ENCODE results near the gene SLC36A2.
"Not testable (repeated sequence)": the region's sequence is repeated elsewhere in the genome, so short reads cannot be mapped to it uniquely, and the experiment has no call there.

The SLC36A2 gene

GRCh38 chr5:151312756-151313324 lies 34.5 kb downstream of the SLC36A2 start:
- Mint-ChIP-seq H3K27me3 (ENCODE audit: low read depth) (peaks cover 23% of the 10 kb centered on the region), H3K9me3 (peaks cover 11% of the 10 kb centered on the region), H3K36me3 (ENCODE audit: low read depth) (no peaks in the 10 kb centered on the region), H3K4me3 (no peak overlapping the region), H3K4me1 (ENCODE audit: low read depth) (no peaks in the 10 kb centered on the region), H3K27ac (no peak overlapping the region)

- H3K36me3 Mint-ChIP-seq (ENCODE audit: low read depth) = no peaks in the 10 kb centered on the region
- H3K27me3 Mint-ChIP-seq (ENCODE audit: low read depth) = peaks cover 31% of the 10 kb centered on the region
- no peak overlapping the region for H3K27ac Mint-ChIP-seq
- H3K4me3 Mint-ChIP-seq = no peak overlapping the region
- peaks cover 11% of the 10 kb centered on the region for H3K9me3 Mint-ChIP-seq
- no peaks in the 10 kb centered on the region for H3K4me1 Mint-ChIP-seq (ENCODE audit: low read depth)
These were observed 36.4 kb downstream of the SLC36A2 start for GRCh38 chr5:151310932-151311331.

DNA sequence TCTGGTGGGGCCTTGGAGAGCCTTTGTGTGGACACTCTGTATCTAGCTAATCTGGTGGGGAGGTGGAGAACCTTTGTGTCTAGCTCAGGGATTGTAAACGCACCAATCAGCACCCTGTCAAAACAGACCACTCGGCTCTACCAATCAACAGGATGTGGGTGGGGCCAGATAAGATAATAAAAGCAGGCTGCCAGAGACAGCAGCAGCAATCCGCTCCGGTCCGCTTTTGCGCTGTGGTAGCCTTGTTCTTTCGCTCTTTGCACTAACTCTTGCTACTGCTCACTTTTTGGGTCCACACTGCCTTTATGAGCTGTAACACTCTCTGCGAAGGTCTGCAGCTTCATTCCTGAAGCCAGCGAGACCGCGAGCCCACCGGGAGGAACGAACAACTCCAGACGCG lies 37.5 kb downstream of the SLC36A2 start:
- Mint-ChIP-seq H3K27me3 (ENCODE audit: low read depth) (peaks cover 35% of the 10 kb centered on the region), H3K9me3 (peaks cover 11% of the 10 kb centered on the region)
- not testable (repeated sequence) for H3K4me3 Mint-ChIP-seq; H3K4me1 Mint-ChIP-seq (ENCODE audit: low read depth); H3K36me3 Mint-ChIP-seq (ENCODE audit: low read depth); H3K27ac Mint-ChIP-seq

DNA sequence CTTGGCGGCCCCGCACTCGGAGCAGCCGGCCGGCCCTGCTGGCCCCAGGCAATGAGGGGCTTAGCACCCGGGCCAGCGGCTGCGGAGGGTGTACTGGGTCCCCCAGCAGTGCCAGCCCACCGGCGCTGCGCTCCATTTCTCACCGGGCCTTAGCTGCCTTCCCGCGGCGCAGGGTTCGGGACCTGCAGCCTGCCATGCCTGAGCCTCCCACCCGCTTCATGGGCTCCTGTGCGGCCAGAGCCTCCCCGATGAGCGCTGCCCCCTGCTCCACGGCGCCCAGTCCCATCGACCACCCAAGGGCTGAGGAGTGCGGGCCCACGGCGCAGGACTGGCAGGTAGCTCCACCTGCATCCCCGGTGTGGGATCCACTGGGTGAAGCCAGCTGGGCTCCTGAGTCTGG lies 38.1 kb downstream of the SLC36A2 start:
- Mint-ChIP-seq H3K9me3 (peaks cover 11% of the 10 kb centered on the region), H3K27me3 (ENCODE audit: low read depth) (peaks cover 34% of the 10 kb centered on the region)
- not testable (repeated sequence) for H3K4me1 Mint-ChIP-seq (ENCODE audit: low read depth); H3K27ac Mint-ChIP-seq; H3K36me3 Mint-ChIP-seq (ENCODE audit: low read depth); H3K4me3 Mint-ChIP-seq

- no peaks in the 10 kb centered on the region for H3K36me3 Mint-ChIP-seq (ENCODE audit: low read depth)
- H3K4me1 Mint-ChIP-seq (ENCODE audit: low read depth) = no peaks in the 10 kb centered on the region
- H3K4me3 Mint-ChIP-seq = no peak within 1 kb of the TSS
- no peaks in the 10 kb centered on the region for H3K9me3 Mint-ChIP-seq
- H3K27me3 Mint-ChIP-seq (ENCODE audit: low read depth) = peaks cover 45% of the 10 kb centered on the region
- no peak within 1 kb of the TSS for H3K27ac Mint-ChIP-seq
These were observed 43.7 kb downstream of the SLC36A2 start, which contains the start of gene SLC36A3 for GRCh38 chr5:151303666-151304065. Gene SLC36A3, minus strand, starts transcription at chr5:151303766. Its CDS starts 412 bp downstream, at chr5:151303354.

DNA sequence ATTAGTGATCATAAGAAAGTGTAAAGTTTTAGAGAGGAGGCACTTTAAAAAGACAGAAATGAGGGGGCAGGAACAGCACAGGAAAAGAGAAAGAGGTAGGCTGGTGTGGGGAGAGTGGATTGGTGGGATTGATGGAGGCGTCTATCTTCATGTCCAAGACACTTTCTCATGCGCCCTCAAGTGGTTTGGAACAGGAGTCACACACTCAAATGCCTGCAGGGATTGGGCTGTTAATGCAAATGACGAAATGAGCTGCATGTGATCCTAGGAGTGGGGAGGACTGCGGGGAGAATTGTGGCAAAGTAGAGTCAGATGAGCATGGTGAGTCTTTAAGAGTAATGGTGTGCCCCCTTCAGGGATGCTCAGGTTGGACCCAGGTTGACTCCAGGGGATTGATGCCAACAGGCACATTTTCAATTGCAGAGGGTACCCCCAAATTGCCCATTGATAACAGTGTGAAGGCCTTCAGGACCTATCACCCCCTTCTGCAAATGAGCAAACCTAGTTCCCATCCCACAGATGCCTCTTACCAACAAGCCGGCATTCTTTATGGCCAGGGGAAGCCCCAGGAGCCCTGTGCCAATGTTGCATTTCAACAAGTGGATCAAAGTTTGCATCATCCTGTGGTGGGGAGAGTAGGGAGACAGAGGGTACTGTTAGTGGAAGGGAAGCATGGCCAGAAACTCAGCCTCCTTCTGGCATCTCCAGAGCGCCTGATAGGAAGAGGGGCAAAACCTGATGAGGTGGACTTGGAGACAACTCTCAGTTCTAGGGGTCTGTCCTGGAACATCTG lies 49.1 kb downstream of the SLC36A2 start:
- Mint-ChIP-seq H3K27ac (no peak overlapping the region), H3K27me3 (ENCODE audit: low read depth) (peaks cover 17% of the 10 kb centered on the region), H3K36me3 (ENCODE audit: low read depth) (no peaks in the 10 kb centered on the region), H3K4me1 (ENCODE audit: low read depth) (no peaks in the 10 kb centered on the region), H3K9me3 (no peaks in the 10 kb centered on the region), H3K4me3 (no peak overlapping the region)

DNA sequence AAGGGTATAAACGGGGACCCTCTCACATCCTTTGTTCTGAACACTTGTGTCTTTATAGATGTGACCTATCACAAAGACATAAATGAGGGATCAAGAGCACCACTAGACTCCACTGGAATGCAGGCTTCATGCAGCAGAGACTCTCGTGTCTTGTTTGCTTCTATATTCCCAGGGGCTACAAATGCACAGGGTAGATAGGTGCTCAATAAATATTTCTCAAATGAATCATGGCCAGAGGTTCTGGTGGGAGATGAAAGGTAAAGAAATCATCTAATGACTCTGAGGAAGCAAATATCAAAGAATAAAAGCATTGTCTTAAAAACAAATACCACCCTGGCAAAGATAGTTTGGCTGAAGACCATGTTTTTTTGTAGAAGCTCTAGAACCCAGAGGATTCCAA lies 50.4 kb downstream of the SLC36A2 start:
- Mint-ChIP-seq H3K4me1 (ENCODE audit: low read depth) (no peaks in the 10 kb centered on the region), H3K27me3 (ENCODE audit: low read depth) (peaks cover 13% of the 10 kb centered on the region), H3K9me3 (no peaks in the 10 kb centered on the region), H3K4me3 (no peak overlapping the region), H3K36me3 (ENCODE audit: low read depth) (no peaks in the 10 kb centered on the region), H3K27ac (no peak overlapping the region)

DNA sequence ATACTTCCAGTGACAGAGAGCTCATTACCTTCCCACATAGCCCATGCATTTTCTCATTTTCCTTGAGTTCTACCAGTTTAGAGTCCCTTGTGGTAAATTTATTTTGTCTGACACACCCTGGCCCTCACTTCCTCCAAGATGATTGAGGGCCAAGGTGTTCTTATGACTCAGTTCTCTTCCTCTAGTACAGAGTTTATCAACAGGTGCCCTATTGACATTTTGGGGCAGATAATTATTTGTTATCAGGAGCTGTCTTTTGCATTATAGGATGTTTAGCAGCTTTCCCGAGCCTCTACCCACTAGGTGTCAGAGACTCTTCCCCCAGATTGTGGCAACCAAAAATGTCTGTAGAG lies 50.9 kb downstream of the SLC36A2 start:
- Mint-ChIP-seq H3K27me3 (ENCODE audit: low read depth) (peaks cover 13% of the 10 kb centered on the region), H3K27ac (no peak overlapping the region), H3K36me3 (ENCODE audit: low read depth) (no peaks in the 10 kb centered on the region)

GRCh38 chr5:151295791-151296477 lies 51.4 kb downstream of the SLC36A2 start:
- H3K4me3 Mint-ChIP-seq = no peak overlapping the region
- no peaks in the 10 kb centered on the region for H3K9me3 Mint-ChIP-seq
- H3K36me3 Mint-ChIP-seq (ENCODE audit: low read depth) = no peaks in the 10 kb centered on the region
- no peak overlapping the region for H3K27ac Mint-ChIP-seq
- peaks cover 10% of the 10 kb centered on the region for H3K27me3 Mint-ChIP-seq (ENCODE audit: low read depth)
- H3K4me1 Mint-ChIP-seq (ENCODE audit: low read depth) = no peaks in the 10 kb centered on the region

More for the DNA sequence above, 50.9 kb downstream of the SLC36A2 start:
- Mint-ChIP-seq H3K4me1 (ENCODE audit: low read depth) (no peaks in the 10 kb centered on the region), H3K9me3 (no peaks in the 10 kb centered on the region), H3K4me3 (no peak overlapping the region)

DNA sequence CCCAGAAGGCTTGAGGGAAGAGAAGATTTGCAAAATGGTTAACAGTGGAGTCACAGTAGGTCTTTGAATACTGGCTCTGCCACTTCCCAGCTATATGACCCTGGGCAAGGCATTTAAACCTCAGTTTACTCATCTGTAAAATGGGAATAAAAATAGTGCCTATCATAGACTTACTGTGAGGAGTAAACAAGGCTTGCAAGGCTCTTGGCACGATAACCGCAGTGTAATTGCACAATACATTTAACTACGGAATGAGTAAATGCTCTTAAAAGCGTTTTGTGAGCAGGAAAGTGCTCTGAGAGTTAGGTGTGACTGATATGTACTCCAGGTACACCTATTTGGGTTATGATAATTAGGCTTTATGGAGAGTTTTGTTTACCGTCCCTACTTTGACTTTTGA lies 52.2 kb downstream of the SLC36A2 start:
- H3K4me3 Mint-ChIP-seq = no peak overlapping the region
- H3K36me3 Mint-ChIP-seq (ENCODE audit: low read depth) = no peaks in the 10 kb centered on the region
- peaks cover 4% of the 10 kb centered on the region for H3K27me3 Mint-ChIP-seq (ENCODE audit: low read depth)
- H3K9me3 Mint-ChIP-seq = no peaks in the 10 kb centered on the region
- no peaks in the 10 kb centered on the region for H3K4me1 Mint-ChIP-seq (ENCODE audit: low read depth)
- H3K27ac Mint-ChIP-seq = no peak overlapping the region

DNA sequence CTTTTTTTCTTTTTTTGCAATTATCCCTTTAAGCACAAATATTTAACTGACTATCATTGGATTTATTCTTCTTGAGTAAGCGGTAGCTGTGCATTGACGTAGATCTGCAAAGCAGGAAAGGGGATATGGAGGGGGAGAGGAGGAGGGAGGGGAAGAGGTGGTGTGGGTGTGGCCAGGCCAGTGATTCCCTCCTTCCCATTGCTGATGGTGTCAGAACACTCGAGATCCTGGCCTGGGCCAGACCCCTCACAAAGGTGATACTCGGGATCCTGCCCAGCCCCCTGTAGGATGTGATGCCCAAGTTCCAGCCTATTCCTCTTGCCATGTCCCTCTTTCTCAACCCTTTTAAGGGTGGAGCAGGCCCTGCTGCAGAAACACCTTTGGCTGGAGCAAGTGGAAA lies 53.7 kb downstream of the SLC36A2 start:
- no peaks in the 10 kb centered on the region for H3K9me3 Mint-ChIP-seq
- no peak overlapping the region for H3K27ac Mint-ChIP-seq
- no peaks in the 10 kb centered on the region for H3K4me1 Mint-ChIP-seq (ENCODE audit: low read depth)
- H3K27me3 Mint-ChIP-seq (ENCODE audit: low read depth) = no peaks in the 10 kb centered on the region
- H3K4me3 Mint-ChIP-seq = no peak overlapping the region
- H3K36me3 Mint-ChIP-seq (ENCODE audit: low read depth) = no peaks in the 10 kb centered on the region

GRCh38 chr5:151288180-151288579 lies 59.2 kb downstream of the SLC36A2 start:
- H3K4me3 Mint-ChIP-seq = no peak overlapping the region
- peaks cover 3% of the 10 kb centered on the region for H3K4me1 Mint-ChIP-seq (ENCODE audit: low read depth)
- H3K27me3 Mint-ChIP-seq (ENCODE audit: low read depth) = no peaks in the 10 kb centered on the region
- H3K9me3 Mint-ChIP-seq = no peaks in the 10 kb centered on the region
- no peaks in the 10 kb centered on the region for H3K36me3 Mint-ChIP-seq (ENCODE audit: low read depth)
- no peak overlapping the region for H3K27ac Mint-ChIP-seq

DNA sequence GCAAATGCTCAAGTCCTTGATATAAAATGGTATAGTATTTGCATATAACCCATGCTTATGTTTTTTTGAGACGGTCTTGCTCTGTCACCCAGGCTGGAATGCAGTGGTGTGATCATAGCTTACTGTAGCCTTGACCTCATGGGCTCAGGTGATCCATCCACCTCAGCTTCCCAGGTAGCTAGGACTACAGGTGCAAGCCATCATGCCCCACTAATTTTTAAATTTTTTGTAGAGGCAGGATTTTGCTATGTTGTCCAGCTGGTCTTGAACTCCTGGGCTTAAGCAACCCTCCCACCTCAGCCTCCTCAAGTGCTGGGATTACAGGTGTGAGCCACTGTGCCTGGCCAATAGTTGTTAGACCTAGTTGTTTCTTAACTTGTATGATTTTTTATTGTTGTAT lies 61.1 kb downstream of the SLC36A2 start:
- no peak overlapping the region for H3K4me3 Mint-ChIP-seq
- no peaks in the 10 kb centered on the region for H3K36me3 Mint-ChIP-seq (ENCODE audit: low read depth)
- H3K4me1 Mint-ChIP-seq (ENCODE audit: low read depth) = peaks cover 3% of the 10 kb centered on the region
- no peaks in the 10 kb centered on the region for H3K27me3 Mint-ChIP-seq (ENCODE audit: low read depth)
- H3K9me3 Mint-ChIP-seq = no peaks in the 10 kb centered on the region
- no peak overlapping the region for H3K27ac Mint-ChIP-seq

GRCh38 chr5:151285683-151286082 lies 61.7 kb downstream of the SLC36A2 start:
- Mint-ChIP-seq H3K27me3 (ENCODE audit: low read depth) (no peaks in the 10 kb centered on the region), H3K4me1 (ENCODE audit: low read depth) (peaks cover 3% of the 10 kb centered on the region), H3K27ac (no peak overlapping the region), H3K4me3 (no peak overlapping the region), H3K36me3 (ENCODE audit: low read depth) (no peaks in the 10 kb centered on the region), H3K9me3 (no peaks in the 10 kb centered on the region)

- H3K4me1 Mint-ChIP-seq (ENCODE audit: low read depth) = peaks cover 3% of the 10 kb centered on the region
- H3K27me3 Mint-ChIP-seq (ENCODE audit: low read depth) = peaks cover 4% of the 10 kb centered on the region
- H3K36me3 Mint-ChIP-seq (ENCODE audit: low read depth) = no peaks in the 10 kb centered on the region
- H3K27ac Mint-ChIP-seq = no peak overlapping the region
- no peaks in the 10 kb centered on the region for H3K9me3 Mint-ChIP-seq
- no peak overlapping the region for H3K4me3 Mint-ChIP-seq
These were observed 62.9 kb downstream of the SLC36A2 start for GRCh38 chr5:151284392-151284967.
